ENCODE measurements around the gene IRAK2.

Gene IRAK2

DNA sequence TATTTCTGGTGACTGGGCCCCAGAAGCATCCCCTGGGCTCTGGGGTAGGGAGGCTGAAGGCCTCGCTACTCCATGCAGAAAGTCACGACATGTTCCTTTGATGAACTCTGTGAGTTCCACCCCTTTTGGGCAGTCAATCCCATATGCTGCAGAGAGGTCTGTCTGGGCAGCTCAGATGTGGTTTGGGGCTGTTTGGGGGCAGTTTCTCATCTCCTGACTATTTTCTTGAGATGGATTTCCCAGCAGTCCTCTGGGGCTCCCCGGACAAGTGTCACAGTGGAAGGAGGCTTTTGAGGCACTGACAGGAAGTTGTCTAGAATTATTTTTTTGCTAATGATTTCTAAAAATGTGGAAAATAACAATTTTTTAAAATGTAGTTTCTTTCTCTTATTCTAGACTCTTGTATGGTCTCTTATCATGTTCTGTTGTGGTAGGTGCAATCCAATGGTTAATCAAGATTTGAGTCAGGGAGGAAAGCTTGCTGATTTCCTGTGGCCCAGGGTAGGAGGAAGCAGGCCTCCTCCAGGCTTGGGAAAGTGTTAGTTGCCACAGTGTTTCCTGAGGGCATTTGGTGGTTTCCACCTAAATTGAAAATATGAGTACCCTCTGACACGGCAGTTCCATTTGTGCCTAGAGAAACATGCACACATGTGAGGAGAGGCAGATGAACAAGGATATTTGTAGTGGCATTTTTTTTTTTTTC, 63.7 kb downstream of the IRAK2 start:
- Histone ChIP-seq H3K9me3 (no peaks in the 10 kb centered on the region), H3K4me1 (ENCODE audit: control insufficient read depth in 1 of 2, insufficient read depth in 1 of 2, low read depth in 1 of 2, low read length in 1 of 2) (peaks cover 91% of the 10 kb centered on the region in 2 experiments), H3K27me3 (no peaks in the 10 kb centered on the region), H3K27ac (peak overlapping the region; percentile 87), H3K4me3 (ENCODE audit: low read depth in 1 of 2, low read length in 1 of 2) (peak overlapping the region; percentile 15 to 24), H3K36me3 (no peaks in the 10 kb centered on the region)
- TF ChIP-seq, protein P1, sequence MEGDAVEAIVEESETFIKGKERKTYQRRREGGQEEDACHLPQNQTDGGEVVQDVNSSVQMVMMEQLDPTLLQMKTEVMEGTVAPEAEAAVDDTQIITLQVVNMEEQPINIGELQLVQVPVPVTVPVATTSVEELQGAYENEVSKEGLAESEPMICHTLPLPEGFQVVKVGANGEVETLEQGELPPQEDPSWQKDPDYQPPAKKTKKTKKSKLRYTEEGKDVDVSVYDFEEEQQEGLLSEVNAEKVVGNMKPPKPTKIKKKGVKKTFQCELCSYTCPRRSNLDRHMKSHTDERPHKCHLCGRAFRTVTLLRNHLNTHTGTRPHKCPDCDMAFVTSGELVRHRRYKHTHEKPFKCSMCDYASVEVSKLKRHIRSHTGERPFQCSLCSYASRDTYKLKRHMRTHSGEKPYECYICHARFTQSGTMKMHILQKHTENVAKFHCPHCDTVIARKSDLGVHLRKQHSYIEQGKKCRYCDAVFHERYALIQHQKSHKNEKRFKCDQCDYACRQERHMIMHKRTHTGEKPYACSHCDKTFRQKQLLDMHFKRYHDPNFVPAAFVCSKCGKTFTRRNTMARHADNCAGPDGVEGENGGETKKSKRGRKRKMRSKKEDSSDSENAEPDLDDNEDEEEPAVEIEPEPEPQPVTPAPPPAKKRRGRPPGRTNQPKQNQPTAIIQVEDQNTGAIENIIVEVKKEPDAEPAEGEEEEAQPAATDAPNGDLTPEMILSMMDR (IDR thresholded peaks at IDR 0.05) = no peak

DNA sequence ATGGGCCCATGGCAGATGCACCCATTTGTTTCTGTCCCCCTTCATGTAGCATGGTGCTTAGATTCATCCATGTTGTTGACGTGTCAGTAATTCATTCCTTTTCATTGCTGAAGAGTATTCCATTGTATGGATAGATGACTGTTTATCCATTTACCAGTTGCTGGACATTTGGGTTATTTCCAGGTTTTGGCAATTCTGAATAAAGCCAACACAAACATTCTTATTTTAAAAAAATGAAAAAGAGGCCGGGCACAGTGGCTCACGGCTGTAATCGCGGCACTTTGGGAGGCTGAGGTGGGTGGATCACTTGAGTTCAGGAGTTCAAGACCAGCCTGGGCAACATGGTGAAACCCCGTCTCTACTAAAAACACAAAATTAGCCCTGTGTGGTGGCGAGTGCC, 64.9 kb downstream of the IRAK2 start:
- H3K9me3 ChIP-seq = no peaks in the 10 kb centered on the region
- peak overlapping the region; percentile 87 for H3K27ac ChIP-seq
- H3K36me3 ChIP-seq = peaks cover 11% of the 10 kb centered on the region
- H3K4me3 ChIP-seq (ENCODE audit: low read depth in 1 of 2, low read length in 1 of 2) = no peak overlapping the region
- TF ChIP-seq, protein P1 (IDR thresholded peaks at IDR 0.05) = no peak
- no peaks in the 10 kb centered on the region for H3K27me3 ChIP-seq
- H3K4me1 ChIP-seq (ENCODE audit: control insufficient read depth in 1 of 2, insufficient read depth in 1 of 2, low read depth in 1 of 2, low read length in 1 of 2) = peaks cover 80% of the 10 kb centered on the region in 2 experiments

DNA sequence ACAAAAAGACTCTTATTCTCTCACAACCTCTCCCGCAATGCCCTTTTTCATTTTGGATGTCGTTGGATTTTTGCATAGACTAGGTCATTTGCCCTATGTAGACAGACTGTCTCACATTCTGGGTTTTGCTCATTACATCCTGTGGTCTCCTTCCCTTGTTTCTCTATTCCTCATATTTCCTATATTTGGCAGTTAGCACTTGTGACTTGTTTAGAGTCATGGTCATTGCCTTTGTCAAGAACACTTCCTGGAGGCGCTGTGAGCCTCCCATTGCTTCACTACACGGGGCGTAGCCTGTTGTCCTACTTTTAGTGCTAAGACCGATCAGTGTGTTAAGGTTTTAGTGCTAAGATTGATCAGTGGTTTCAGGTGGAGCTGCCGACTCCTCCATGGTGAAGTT, 67.4 kb downstream of the IRAK2 start:
- peak overlapping the region; percentile 19 to 28 for H3K4me3 ChIP-seq (ENCODE audit: low read depth in 1 of 2, low read length in 1 of 2)
- H3K27ac ChIP-seq = peak overlapping the region; percentile 69
- H3K4me1 ChIP-seq (ENCODE audit: control insufficient read depth in 1 of 2, insufficient read depth in 1 of 2, low read depth in 1 of 2, low read length in 1 of 2) = peaks cover 54 to 57% of the 10 kb centered on the region in 2 experiments
- TF ChIP-seq, protein P1 (IDR thresholded peaks at IDR 0.05) = no peak
- H3K36me3 ChIP-seq = peaks cover 24% of the 10 kb centered on the region
- H3K9me3 ChIP-seq = no peaks in the 10 kb centered on the region
- no peaks in the 10 kb centered on the region for H3K27me3 ChIP-seq

DNA sequence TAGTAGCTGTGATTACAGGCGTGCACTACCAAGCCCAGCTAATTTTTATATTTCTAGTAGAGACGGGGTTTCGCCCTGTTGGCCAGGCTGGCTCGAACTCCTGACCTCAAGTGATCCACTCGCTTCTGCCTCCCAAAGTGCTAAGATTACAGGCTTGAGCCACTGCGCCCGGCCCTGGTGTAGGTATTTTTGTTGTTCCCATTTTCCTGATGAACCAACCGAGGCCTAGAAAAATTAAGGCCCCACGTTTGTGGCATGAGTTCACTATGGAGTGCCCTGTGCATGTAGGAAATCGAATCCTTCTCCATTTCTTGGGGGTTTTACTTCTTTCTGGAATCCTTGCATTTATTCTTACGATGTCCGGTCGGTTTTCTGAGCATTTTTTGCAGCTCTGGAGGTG, 69.3 kb downstream of the IRAK2 start:
- no peaks in the 10 kb centered on the region for H3K9me3 ChIP-seq
- H3K4me3 ChIP-seq (ENCODE audit: low read depth in 1 of 2, low read length in 1 of 2) = no peak overlapping the region
- peaks cover 28% of the 10 kb centered on the region for H3K36me3 ChIP-seq
- peaks cover 41 to 43% of the 10 kb centered on the region in 2 experiments for H3K4me1 ChIP-seq (ENCODE audit: control insufficient read depth in 1 of 2, insufficient read depth in 1 of 2, low read depth in 1 of 2, low read length in 1 of 2)
- H3K27ac ChIP-seq = no peak overlapping the region
- TF ChIP-seq, protein P1 (IDR thresholded peaks at IDR 0.05) = no peak
- no peaks in the 10 kb centered on the region for H3K27me3 ChIP-seq

DNA sequence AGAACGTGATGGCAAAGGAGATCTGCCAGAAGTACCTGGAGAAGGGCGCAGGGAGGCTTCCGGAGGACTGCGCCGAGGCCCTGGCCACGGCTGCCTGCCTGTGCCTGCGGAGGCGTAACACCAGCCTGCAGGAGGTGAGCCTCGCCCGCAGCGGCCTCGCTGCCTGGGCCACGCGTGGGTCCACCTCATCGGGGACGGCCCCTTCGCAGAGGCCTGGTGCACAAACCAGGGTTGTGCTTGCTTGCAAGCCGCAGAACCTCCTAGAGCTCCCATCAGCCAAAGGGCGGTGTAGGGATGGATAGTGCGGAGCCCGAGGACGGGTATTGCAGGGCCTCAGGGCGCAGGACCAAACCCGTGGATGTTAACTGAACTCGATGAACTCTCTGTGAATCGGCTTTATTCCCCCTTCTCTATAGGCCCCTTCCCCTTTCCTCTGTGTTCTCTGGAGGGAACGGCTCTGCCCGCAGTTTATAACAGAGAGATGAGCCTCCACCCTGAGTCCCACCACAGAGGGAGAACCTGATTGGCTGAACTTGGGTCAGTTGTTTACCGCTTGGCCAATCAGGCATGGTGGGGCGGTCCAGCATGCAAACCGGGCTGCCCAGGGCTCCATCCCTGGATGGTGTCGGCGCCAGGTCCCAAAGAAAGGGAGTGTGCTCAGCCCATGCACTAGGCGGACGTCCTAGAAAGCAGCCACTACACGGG, 70.0 kb downstream of the IRAK2 start:
- H3K27me3 ChIP-seq = no peaks in the 10 kb centered on the region
- TF ChIP-seq, protein P1 (IDR thresholded peaks at IDR 0.05) = no peak
- no peak overlapping the region for H3K4me3 ChIP-seq (ENCODE audit: low read depth in 1 of 2, low read length in 1 of 2)
- H3K9me3 ChIP-seq = no peaks in the 10 kb centered on the region
- peaks cover 34 to 38% of the 10 kb centered on the region in 2 experiments for H3K4me1 ChIP-seq (ENCODE audit: control insufficient read depth in 1 of 2, insufficient read depth in 1 of 2, low read depth in 1 of 2, low read length in 1 of 2)
- no peak overlapping the region for H3K27ac ChIP-seq
- H3K36me3 ChIP-seq = peaks cover 32% of the 10 kb centered on the region
